GM20431 (cell line): ENCODE data around the gene SLC6A1.

Experiments
- in situ Hi-C: fragments of 300-500 bp; cut with MseI, MboI; formaldehyde crosslinking; loops from one replicate; pipeline ENCODE4 v1.15.0; 2020; ENCODE audit warnings: low sequenced_read_pairs; ENCODE audit not compliant: unreplicated experiment

SLC6A1 gene

DNA sequence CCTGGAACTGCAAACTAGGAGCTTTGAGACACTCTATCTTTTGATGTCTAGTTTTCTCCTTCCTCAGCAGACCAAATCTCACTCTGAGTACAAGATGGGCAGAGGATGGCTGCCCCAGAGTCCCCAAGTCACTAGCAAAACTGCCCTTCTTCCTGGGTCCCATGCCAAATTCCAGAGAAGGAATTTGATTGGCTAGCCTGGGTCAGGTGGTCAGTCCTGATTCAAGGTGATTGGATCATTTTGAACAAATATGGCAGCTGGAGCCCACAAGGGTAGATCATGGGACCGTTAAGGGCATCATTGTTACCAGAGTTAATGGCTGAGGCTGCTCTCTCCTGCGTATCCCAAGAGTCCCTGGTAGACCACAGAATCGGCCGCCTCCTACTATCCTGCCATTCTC is 21.7 kb downstream of the SLC6A1 start:
- in situ Hi-C loops = no loop called here

- in situ Hi-C loops = no loop called here
These were observed 22.2 kb downstream of the SLC6A1 start for GRCh38 chr3:11014752-11015151.

DNA sequence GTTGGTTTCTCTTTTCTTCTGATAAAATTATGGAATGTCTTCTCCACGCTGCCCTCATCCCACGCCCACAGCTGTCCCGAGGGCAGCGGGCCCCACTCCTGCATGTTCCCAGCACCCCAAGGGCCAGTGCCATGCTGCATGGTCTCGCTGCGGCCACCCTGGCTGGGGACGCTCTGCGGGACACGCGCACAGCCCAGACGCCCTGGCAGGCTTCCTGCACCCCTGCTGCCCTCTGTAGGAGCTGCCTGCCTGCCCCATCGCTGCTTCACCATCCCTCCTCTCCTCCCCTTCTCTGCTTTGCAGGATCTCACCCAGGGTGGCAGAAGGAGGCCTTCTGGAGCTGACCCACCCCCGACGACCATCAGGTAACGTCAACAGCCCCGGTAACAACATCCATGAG is 22.8 kb downstream of the SLC6A1 start:
- in situ Hi-C loops = no loop called here

GRCh38 chr3:11016727-11017126 is 24.2 kb downstream of the SLC6A1 start:
- in situ Hi-C loops = no loop called here

GRCh38 chr3:11019116-11019819 is 26.7 kb downstream of the SLC6A1 start:
- in situ Hi-C loops = no loop called here

- in situ Hi-C loops = no loop called here
These were observed 28.2 kb downstream of the SLC6A1 start for GRCh38 chr3:11020764-11021163.

GRCh38 chr3:11021611-11022011 is 29.1 kb downstream of the SLC6A1 start:
- in situ Hi-C loops = no loop called here

DNA sequence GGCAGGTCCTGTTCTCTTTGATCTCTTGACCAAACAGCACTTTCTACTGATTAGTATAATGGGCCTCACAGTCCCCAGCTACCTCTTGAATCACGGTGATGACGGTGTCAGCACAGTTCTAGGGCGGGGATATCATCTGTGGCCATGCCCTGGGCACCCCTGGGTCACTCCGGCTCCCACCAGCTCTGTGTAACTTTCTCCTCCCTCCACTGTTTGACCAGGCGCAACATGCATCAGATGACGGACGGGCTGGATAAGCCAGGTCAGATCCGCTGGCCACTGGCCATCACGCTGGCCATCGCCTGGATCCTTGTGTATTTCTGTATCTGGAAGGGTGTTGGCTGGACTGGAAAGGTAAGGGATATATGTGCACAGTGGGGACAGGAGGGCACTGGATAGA is 29.6 kb downstream of the SLC6A1 start:
- in situ Hi-C loops = no loop called here

DNA sequence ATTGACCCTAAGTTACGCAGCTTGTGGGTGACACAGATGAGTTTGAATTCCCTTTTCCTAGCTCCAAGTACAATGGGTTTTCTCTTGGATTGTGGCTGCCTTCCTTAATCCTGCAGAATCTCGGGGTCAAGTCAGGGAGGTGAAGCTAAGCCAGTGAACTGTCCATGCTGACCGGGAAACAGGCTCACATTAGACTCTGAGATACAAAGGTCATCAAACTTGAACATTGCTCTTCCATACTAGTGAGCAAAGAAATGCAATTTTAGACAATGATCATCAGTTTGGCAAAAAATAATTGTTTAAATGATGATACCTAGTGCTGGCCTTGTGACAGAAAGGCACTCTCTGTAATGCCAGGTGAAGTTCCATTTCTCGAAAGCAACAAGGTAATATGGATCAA is 31.6 kb downstream of the SLC6A1 start:
- in situ Hi-C loops = no loop called here

DNA sequence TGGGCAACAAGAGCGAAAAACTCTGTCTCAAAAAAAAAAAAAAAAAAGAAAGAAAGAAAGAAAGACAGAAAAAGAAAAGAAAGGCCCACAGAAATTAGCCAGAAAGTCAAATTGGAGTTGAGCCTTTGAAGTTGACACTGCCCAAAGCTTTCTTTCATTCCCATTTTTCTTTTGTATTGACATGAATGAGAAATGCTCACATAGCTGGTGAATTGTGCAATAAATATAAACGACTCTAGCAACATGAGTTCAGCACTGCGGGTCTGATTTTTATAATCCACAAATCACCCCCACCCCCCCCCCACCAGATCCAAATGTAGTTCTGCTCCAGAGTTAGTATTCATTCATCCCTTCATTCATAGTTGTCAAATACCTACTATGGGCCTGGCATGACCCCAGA is 37.4 kb downstream of the SLC6A1 start:
- in situ Hi-C loops = no loop called here

GRCh38 chr3:11033871-11034270 is 41.3 kb downstream of the SLC6A1 start:
- in situ Hi-C loops = no loop called here

- in situ Hi-C loops = no loop called here
These were observed 41.9 kb downstream of the SLC6A1 start for GRCh38 chr3:11034309-11034985.

DNA sequence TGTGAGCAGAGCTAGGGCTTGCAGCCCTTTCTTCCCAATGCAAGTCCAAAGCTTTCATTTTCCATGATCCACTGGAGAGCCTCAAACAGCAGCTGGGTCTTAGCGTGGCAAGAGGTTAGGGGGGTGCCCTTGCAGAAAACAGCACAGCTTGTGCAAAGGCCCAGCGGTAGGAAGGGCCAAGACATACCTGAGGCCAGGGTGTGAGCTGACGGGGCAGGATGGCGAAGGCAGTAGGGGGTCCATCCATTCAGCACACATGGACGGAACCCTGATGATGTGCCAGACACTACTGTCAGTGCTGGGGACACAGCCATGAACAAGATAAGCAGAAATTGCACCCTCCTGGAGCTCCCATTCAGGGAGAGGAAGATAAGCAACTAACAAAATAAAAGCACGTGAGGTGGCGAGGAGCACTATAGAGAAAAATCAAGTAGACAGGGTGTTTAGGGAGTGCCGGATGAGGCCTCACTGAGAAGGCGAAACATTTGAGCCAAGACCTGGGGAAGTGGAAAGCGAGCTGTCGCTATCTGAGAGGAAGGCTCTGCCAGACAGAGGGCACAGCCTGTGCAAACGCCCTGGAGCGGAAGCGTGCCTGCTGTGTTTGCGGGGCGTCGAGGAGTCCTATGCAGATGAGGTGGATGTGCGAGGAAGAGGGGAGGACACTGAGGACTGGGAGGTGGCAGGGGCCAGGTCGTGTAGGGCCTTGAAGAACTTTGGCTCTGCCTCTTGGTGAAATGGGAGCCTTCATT is 43.4 kb downstream of the SLC6A1 start:
- in situ Hi-C loops = no loop called here

DNA sequence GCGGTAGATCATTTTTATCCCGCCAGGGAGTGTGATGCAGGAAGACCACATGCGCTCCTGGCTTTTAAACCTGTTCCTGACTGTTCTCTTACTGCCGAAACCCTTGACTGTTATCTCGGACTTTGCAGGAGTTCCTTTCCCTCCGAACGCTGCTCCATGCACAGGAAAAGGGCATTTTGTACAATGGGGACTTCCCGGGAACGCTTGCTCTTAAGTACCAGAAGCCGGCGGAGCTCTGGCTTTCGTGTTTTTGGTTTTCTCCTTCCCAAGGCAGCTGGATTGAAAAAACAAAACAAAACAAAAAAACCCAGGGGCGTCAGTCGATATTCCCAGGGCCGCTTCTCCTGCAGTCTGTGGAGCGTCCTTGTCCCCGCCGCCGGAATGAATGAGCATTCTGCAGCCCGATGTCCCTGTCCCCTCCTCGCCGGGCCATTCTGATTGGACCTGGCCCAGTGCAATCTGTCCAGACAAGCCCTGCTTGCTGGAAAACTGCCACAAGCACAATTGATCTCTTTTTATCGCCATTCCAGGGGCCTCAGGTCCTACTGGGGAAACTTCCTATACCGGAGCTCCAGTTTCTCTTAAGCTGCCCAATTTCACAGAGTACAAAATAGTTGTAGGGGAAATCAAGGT is 44.8 kb downstream of the SLC6A1 start:
- in situ Hi-C loops = no loop called here

GRCh38 chr3:11037976-11038375 is 45.4 kb downstream of the SLC6A1 start:
- in situ Hi-C loops = no loop called here

GRCh38 chr3:11045536-11045935 is 53.0 kb downstream of the SLC6A1 start:
- in situ Hi-C loops = no loop called here

GRCh38 chr3:11047500-11047899 is 55.0 kb downstream of the SLC6A1 start:
- in situ Hi-C loops = no loop called here

DNA sequence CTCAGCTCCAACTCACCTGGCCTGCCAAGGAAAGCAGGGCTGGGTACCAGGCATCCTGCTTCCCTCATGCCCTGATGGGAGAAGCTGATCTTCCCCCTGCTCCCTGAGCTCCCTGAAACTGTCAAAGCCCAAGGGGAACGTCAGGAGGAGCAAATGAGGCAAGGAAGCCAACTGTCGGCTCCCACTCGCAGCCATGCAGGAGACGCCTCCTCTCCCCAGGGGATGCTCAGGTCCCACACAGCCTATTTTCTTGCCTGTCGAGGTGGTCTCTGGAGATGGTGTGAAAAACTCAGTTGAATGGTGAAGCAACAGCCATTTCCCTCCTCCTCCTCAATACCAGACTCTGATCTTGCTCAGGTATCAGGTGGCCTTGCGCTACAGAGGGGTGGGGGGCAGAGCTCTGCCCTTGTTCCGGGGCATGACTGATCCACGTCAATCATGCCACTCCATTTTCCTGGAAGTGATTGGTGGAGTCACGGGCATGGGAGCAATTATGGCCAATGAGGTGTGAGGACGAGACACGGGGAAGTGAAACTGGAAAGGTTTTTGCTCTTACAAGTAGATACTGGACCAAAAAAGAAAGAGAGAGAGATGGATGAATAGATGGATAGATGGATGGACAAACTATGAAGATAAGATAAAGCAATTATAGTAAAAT is 58.2 kb downstream of the SLC6A1 start:
- in situ Hi-C loops = no loop called here

DNA sequence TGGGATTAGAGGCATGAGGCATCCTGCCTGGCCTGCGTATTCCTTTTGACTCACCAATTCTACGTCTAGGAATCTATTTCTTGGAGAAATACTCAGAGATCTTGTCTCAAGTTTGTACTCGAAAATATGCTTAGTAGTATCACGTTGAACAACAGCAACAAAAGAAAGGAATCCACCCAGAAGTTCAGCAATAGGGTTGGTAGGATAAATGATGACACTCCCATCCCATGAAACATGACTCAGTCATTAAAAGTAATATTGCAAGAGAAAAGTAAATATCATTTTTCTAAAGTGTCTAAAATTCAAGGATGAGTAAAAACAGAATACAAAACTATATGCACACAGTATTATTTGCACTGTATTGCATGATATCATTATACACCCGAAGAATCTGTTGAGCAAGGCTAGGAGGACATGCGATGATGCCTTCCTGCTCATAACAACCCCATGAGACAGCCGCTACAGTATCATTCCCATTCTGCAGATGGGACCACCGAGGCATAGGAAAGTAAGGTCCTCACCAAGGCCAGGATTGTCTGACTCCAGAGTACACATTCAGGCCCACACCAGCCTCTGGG is 61.5 kb downstream of the SLC6A1 start:
- in situ Hi-C loops = no loop called here
